Cardiac muscle cell (in vitro differentiated cells and primary cell): Measurements from ENCODE around the gene TSC22D4. TPM values are rescaled to one million over a fixed set of nuclear protein-coding genes. Genes with fewer than 3 reads are reported as not detected.

Experiments used
- DNase-seq, 2 donors: peaks; one replicate each; pipeline versions ENCODE4 v3.0.0 to v3.0.0-alpha.2; 2010 to 2017; ENCODE audit warnings: low read depth in 1 of 2, low spot score in 1 of 2
- H3K27ac ChIP-seq: fragments of 200-600 bp; sonication (generic); 2 replicates; pipeline ENCODE4 v1.5.1; 2016
- H3K27me3 ChIP-seq: fragments of 200-600 bp; sonication (generic); 2 replicates; pipeline ENCODE4 v1.6.0; 2016; ENCODE audit warnings: control low read depth
- H3K36me3 ChIP-seq: fragments of 200-600 bp; sonication (generic); 2 replicates; pipeline ENCODE4 v1.5.1; 2016; ENCODE audit warnings: control low read depth
- H3K4me1 ChIP-seq: fragments of 200-600 bp; sonication (generic); 2 replicates; pipeline ENCODE4 v1.8.1; 2017; ENCODE audit warnings: low read depth, mild to moderate bottlenecking, mixed run types
- H3K4me3 ChIP-seq: fragments of 200-600 bp; sonication (generic); 2 replicates; pipeline ENCODE4 v1.5.1; 2016; ENCODE audit warnings: mild to moderate bottlenecking
- H3K9me3 ChIP-seq: fragments of 200-600 bp; sonication (generic); 2 replicates; pipeline ENCODE4 v1.5.1; 2017; ENCODE audit warnings: low read depth, mild to moderate bottlenecking, control low read depth
- polyA plus RNA-seq: library from polyadenylated mRNA; unstranded; fragments of >200 nt; fragmentation: Nextera tagmentation; extraction: Ambion mirVana; gene quantifications from 2 replicates; pipeline ENCODE4 v1.2.1, GENCODE V29; 2016
- total RNA-seq: library from RNA; depleted of rRNA; stranded (reverse); fragments of >200 nt; gene quantifications from 2 replicates; pipeline ENCODE4 v1.2.3, GENCODE V29; 2016
- TF ChIP-seq, protein P1 (sequence below): IDR thresholded peaks from 2 replicates; pipeline ENCODE4 v1.5.1; 2012; ENCODE audit warnings: low read depth, mild to moderate bottlenecking, low read length

Gene TSC22D4
- total and polyA plus RNA-seq, 2 experiments from 2014 or later: 91.9 to 133 TPM

DNA sequence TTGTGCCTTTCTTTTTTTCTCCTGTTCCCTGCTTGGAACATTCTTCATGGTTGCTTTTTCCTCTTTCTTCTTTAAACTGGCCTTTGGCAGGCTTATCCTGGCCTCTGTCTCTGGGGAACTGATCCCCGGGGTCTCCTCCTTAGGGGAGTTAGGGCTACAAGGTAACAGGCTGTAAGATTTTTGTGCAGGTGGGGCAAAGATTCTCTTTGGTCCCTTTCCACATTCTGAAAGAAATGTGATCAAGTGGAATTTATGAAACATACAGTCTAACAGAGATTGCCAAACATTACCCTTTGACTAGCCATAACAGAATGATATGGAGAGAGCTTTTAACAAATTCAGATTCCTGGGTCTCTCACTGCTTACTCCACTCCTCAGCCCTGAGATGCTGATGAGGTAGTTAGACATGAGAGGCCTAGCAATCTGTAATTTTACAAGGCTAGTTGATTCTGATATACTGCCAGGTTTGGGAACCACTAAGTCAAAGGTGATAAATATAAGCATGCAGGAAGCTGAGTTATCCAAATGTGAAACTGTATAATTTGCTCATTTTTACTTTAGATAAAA is 59.3 kb downstream of the TSC22D4 start:
- no peaks in the 10 kb centered on the region for H3K4me1 ChIP-seq
- no peak for DNase-seq
- H3K27ac ChIP-seq: no peak overlapping the region
- no peaks in the 10 kb centered on the region for H3K9me3 ChIP-seq
- H3K4me3 ChIP-seq: no peak overlapping the region
- no peaks in the 10 kb centered on the region for H3K27me3 ChIP-seq
- TF ChIP-seq, protein P1, sequence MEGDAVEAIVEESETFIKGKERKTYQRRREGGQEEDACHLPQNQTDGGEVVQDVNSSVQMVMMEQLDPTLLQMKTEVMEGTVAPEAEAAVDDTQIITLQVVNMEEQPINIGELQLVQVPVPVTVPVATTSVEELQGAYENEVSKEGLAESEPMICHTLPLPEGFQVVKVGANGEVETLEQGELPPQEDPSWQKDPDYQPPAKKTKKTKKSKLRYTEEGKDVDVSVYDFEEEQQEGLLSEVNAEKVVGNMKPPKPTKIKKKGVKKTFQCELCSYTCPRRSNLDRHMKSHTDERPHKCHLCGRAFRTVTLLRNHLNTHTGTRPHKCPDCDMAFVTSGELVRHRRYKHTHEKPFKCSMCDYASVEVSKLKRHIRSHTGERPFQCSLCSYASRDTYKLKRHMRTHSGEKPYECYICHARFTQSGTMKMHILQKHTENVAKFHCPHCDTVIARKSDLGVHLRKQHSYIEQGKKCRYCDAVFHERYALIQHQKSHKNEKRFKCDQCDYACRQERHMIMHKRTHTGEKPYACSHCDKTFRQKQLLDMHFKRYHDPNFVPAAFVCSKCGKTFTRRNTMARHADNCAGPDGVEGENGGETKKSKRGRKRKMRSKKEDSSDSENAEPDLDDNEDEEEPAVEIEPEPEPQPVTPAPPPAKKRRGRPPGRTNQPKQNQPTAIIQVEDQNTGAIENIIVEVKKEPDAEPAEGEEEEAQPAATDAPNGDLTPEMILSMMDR: no peak
- H3K36me3 ChIP-seq: no peaks in the 10 kb centered on the region

DNA sequence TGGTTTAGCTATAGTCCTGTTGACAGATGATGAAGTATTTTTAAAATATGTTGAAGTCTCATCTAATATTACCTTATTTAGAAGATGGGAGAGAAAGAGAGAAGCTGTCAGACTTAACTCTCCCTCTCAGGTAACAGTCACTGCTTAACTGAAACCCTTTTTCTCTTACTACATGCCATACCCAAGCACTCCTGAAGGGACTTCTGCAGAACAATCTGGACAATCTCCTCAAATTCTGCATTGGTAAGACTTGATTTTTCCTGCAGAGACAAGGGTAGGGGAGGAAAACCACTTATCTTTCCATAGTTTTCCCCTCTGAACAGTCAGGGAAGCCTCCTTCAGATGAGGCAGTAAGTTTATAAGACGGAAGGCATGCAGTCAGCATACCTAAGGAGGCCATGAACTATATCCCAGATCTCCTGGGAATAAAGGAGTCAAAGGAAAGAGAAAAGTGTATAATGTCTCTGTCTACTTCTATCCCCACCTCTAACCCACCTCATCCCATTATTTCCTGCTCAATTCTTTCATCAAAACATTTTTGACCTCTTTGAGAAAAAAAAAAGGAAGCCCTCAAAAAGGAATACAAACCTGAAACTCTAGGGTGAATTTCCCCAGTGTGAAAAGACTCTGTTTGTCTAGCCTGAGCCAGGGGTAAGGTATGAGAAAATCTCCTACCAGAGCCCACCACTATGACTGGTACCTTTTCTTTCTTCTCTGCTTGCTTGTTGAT is 59.9 kb downstream of the TSC22D4 start:
- H3K27me3 ChIP-seq: no peaks in the 10 kb centered on the region
- H3K4me1 ChIP-seq: no peaks in the 10 kb centered on the region
- TF ChIP-seq, protein P1: no peak
- H3K9me3 ChIP-seq: no peaks in the 10 kb centered on the region
- DNase-seq: peak in 1 of 2 donors; percentile 13
- H3K27ac ChIP-seq: no peak overlapping the region
- no peaks in the 10 kb centered on the region for H3K36me3 ChIP-seq
- H3K4me3 ChIP-seq: no peak overlapping the region

Other genes starting within 250 kb of the TSC22D4 start
- not detected in 2 replicates for gene SPDYE3, start 171.5 kb downstream of the TSC22D4 start, total RNA-seq
- gene SPDYE3, start 171.5 kb downstream of the TSC22D4 start, polyA plus RNA-seq: 6.7 and 8.9 TPM in 2 replicates
- 28.5 and 29.1 TPM in 2 replicates for gene PILRB, start 121.1 kb downstream of the TSC22D4 start, total RNA-seq
- 29.2 and 31.0 TPM in 2 replicates for gene PILRB, start 121.1 kb downstream of the TSC22D4 start, polyA plus RNA-seq
- gene PILRA, start 105.7 kb downstream of the TSC22D4 start, total RNA-seq: 2.9 and 3.1 TPM in 2 replicates
- 2.3 and 4.0 TPM in 2 replicates for gene PILRA, start 105.7 kb downstream of the TSC22D4 start, polyA plus RNA-seq
- gene ZCWPW1, start 50.5 kb downstream of the TSC22D4 start, total RNA-seq: 7.9 and 8.1 TPM in 2 replicates
- 13.0 and 18.0 TPM in 2 replicates for gene ZCWPW1, start 50.5 kb downstream of the TSC22D4 start, polyA plus RNA-seq
- 28.5 and 41.7 TPM in 2 replicates for gene MEPCE, start 49.4 kb downstream of the TSC22D4 start, total RNA-seq
- 21.5 and 27.0 TPM in 2 replicates for gene MEPCE, start 49.4 kb downstream of the TSC22D4 start, polyA plus RNA-seq
- gene PPP1R35, start 42.7 kb downstream of the TSC22D4 start, total RNA-seq: 51.5 and 81.5 TPM in 2 replicates
- gene PPP1R35, start 42.7 kb downstream of the TSC22D4 start, polyA plus RNA-seq: 78.7 and 108 TPM in 2 replicates
- gene SPACDR, start 15.0 kb downstream of the TSC22D4 start, total RNA-seq: 0.28 and 1.6 TPM in 2 replicates
- 0.79 and 1.2 TPM in 2 replicates for gene SPACDR, start 15.0 kb downstream of the TSC22D4 start, polyA plus RNA-seq
- gene NYAP1, start 4.7 kb upstream of the TSC22D4 start, total RNA-seq: 9.0 and 13.0 TPM in 2 replicates
- 0.06 and 0.22 TPM in 2 replicates for gene NYAP1, start 4.7 kb upstream of the TSC22D4 start, polyA plus RNA-seq
- 18.3 and 21.7 TPM in 2 replicates for gene AGFG2, start 60.0 kb upstream of the TSC22D4 start, total RNA-seq
- 9.3 and 17.0 TPM in 2 replicates for gene AGFG2, start 60.0 kb upstream of the TSC22D4 start, polyA plus RNA-seq
- 1.4 and 1.5 TPM in 2 replicates for gene SAP25, start 94.7 kb upstream of the TSC22D4 start, total RNA-seq
- gene SAP25, start 94.7 kb upstream of the TSC22D4 start, polyA plus RNA-seq: 2.7 and 3.9 TPM in 2 replicates
- 78.8 and 108 TPM in 2 replicates for gene LRCH4, start 106.9 kb upstream of the TSC22D4 start, total RNA-seq
- gene LRCH4, start 106.9 kb upstream of the TSC22D4 start, polyA plus RNA-seq: 80.9 and 103 TPM in 2 replicates
- 0.78 and 1.9 TPM in 2 replicates for gene FBXO24, start 107.1 kb upstream of the TSC22D4 start, total RNA-seq
- 2.3 and 4.1 TPM in 2 replicates for gene FBXO24, start 107.1 kb upstream of the TSC22D4 start, polyA plus RNA-seq
- gene PCOLCE, start 123.1 kb upstream of the TSC22D4 start, total RNA-seq: 43.2 and 46.3 TPM in 2 replicates
- 70.4 and 111 TPM in 2 replicates for gene PCOLCE, start 123.1 kb upstream of the TSC22D4 start, polyA plus RNA-seq
- 30.1 and 36.0 TPM in 2 replicates for gene MOSPD3, start 133.3 kb upstream of the TSC22D4 start, total RNA-seq
- 67.8 and 83.3 TPM in 2 replicates for gene MOSPD3, start 133.3 kb upstream of the TSC22D4 start, polyA plus RNA-seq
- 0.89 and 2.5 TPM in 2 replicates for gene TFR2, start 162.3 kb upstream of the TSC22D4 start, total RNA-seq
- 0.39 TPM in 1 of 2 replicates, not detected in the other for gene TFR2, start 162.3 kb upstream of the TSC22D4 start, polyA plus RNA-seq
- not detected in 2 replicates for gene ACTL6B, start 177.2 kb upstream of the TSC22D4 start, total RNA-seq
- gene ACTL6B, start 177.2 kb upstream of the TSC22D4 start, polyA plus RNA-seq: not detected in 2 replicates
- 233 and 234 TPM in 2 replicates for gene GNB2, start 194.5 kb upstream of the TSC22D4 start, total RNA-seq
- 241 and 286 TPM in 2 replicates for gene GNB2, start 194.5 kb upstream of the TSC22D4 start, polyA plus RNA-seq
- gene GIGYF1, start 215.0 kb upstream of the TSC22D4 start, total RNA-seq: 31.9 and 53.2 TPM in 2 replicates
- gene GIGYF1, start 215.0 kb upstream of the TSC22D4 start, polyA plus RNA-seq: 14.0 and 20.1 TPM in 2 replicates
- 30.6 and 45.7 TPM in 2 replicates for gene POP7, start 226.9 kb upstream of the TSC22D4 start, total RNA-seq
- gene POP7, start 226.9 kb upstream of the TSC22D4 start, polyA plus RNA-seq: 40.2 and 68.3 TPM in 2 replicates
- 0.60 TPM in 1 of 2 replicates, not detected in the other for gene EPO, start 241.3 kb upstream of the TSC22D4 start, total RNA-seq
- gene EPO, start 241.3 kb upstream of the TSC22D4 start, polyA plus RNA-seq: 0.34 and 0.46 TPM in 2 replicates